GM19099 (cell line): ENCODE measurements around the gene SLC8A2.

Experiments used
- POLR2A ChIP-seq: IDR thresholded peaks from 3 replicates; pipeline ENCODE4 v1.6.1; 2011; ENCODE audit warnings: low read depth; ENCODE audit not compliant: insufficient read length; ENCODE audit errors: extremely low read depth

SLC8A2 gene

DNA sequence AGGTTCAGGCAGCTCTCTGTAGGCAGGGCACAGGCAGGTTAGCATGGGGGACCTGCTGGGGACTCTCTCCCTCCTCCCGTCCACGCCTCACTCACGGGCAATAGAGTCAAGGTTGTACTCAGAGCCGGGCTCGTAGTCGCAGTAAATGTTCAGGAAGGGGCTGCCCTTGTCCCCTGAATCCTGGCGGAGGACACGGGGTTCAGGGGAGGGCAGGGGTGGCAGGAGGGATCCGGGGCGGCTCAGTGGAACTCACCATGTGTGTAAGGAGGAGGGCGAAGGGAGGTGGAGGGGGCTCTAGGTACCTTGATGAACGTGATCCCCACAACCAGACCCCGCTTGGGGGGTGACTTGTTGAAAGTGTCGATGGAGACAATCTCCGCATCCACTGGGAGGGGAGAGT is 11.5 kb upstream of the SLC8A2 start:
- TF ChIP-seq POLR2A = no peak

DNA sequence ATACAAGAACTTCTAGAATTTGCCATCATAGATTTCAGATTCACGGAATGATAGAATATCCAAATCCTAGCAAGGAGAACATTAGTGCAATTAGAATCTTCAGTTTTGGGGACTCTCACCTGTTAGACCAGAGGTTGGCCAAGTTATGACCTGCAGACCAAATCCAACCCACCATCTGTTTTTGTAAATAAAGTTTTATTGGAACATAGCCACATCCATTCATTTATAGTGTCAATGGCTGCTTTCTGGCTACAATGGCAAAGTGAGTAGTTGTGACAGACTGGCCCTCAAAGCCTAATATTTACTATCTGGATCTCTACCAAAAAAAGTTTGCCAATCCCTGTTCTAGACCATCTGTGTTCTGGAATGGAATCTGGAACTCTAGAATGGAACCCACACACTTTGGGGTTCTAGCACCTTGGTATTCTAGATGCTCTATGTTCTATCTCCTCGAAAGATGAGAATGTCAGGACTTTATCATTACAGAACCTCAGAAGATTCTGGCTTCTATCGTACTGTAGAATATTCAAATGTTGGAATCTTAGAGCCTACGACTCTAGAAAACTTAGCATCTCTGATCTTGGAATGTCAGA is 9.9 kb upstream of the SLC8A2 start:
- TF ChIP-seq POLR2A = no peak

DNA sequence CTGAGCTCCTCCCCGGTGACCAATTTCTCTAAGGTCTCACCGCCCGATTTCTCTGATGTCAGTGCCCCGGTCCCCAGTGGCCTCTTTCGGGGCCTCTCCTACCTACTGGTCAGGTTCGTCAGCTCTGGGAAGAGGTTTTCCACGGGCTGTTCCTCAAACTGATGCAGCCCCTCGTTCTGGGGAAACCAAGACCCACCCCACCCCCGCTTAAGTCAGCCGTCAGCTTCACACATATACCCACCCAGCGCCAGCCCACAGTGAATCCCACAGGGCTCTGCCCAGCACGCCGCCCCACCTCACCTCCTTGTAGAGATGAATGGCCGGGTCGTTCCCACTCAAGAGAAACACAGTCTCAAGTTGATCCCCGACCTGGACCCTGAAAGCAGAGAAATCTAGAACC is 9.0 kb upstream of the SLC8A2 start:
- no peak for TF ChIP-seq POLR2A

DNA sequence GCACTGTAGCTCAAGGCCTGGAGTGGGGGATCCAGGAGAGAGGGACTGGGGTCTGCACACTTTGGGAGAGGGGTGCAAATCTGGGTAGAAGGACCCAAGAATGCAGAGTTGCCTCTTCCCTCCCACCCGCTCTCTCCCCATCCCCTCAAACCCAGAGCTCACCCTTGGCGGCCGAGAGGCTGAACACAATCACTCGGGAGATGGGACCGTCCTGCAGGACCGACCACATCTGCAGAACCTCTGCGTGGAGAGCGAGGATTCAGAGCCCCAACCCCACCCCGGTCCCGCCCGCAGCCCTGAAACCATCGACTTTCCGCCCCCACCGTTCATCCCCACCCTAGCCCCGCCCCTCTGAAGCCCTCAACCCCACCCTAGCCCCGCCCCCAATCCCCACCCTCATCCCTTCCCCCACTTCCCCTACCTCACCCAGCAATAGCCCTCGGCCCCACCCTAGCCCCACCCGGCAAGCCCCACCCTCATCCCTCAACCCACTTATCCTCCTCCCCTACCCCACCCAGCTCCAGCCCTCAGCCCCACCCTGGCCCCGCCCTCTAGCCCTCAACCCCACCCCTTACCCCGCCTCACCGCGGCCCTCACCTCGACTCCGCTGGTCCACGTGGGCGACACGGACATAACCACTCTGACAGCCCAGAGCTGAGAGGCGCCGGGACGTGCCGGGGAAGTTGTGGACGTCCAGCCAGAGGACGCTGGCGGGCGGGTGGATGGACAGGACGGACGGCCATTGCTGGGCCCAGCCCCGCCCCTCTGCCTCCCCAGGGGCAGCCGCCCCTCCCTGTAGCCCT is 8.2 kb upstream of the SLC8A2 start:
- TF ChIP-seq POLR2A = no peak

DNA sequence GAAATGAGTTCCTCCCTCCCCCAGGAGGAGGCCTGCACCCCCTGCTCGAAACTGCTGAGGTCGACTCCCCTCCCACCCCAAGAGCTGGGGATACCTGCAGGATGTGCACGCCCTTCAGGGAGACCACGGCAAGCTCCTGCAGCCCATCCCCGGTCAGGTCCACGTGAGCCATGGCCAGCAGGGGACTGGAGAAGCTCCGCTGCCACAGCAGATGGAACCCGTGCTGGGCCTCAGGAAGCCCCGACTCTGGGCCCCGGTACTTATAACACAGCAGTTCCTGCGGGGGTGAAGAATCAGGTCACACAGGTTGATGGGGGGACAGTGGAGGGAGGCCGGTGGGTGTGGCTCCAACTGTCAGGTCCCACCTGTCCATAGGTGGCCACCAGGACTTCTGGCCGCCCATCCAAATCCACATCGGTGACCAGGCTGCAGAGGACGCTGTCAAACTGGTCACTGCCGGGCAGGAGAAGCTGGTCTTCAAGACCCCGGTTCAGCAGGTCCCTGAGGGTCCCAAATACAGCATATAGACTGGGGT is 4.8 kb upstream of the SLC8A2 start:
- no peak for TF ChIP-seq POLR2A

DNA sequence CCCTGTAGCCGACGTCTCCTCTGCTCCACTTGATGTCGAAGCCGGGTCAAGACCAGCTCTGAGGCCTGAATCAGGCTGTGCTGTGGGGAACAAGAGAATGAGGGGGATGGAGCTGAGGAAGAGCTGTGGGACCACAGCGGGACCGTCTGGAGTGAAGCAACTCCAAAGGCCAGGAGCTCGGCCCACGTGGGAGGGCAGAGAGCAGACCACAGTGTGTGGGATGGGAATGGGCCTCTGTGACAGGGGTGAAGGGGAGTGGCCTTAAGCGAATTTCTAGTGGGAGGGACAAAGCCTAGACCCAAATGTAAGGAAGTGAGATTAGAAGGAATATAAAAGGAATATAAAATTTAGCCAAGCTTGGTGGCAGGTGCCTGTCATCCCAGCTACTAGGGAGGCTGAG is 3.8 kb upstream of the SLC8A2 start:
- TF ChIP-seq POLR2A = no peak

DNA sequence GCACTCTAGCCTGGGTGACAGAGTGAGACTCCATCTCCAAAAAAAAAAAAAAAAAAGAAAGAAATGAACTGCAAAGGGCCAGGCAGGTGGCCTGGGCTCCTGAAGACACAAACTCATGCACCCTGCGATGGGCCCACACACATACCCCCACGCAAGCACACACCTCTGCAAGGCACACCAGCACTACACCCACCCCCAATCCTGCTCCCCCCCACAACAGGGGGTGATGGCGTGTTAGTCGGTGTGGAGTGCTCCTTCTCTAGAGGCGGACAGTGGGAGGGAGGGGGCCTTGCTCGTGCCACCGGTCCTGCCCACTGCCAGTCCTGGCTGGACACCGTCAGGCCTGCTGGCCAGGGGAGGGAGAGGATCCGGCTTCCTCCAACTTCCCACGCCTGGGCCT is 1.6 kb upstream of the SLC8A2 start:
- TF ChIP-seq POLR2A = no peak

DNA sequence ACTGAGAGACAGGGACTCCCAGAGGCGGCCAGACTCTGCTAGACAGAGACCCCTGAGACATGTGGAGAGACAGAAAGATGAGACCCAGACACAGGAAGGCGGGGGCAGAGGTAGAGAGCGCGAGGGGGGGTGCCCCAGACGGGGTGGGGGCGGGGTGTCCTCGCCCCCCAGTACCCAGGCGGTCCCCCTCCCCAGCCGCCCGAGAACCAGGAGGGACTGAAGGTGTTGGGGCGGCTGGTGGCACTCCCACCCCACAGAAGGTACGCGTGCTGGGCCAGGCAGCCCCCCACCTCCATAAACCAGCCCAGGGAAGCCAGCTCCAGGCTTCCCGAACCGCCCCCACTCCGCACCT is 336 bp downstream of the SLC8A2 start:
- no peak for TF ChIP-seq POLR2A

DNA sequence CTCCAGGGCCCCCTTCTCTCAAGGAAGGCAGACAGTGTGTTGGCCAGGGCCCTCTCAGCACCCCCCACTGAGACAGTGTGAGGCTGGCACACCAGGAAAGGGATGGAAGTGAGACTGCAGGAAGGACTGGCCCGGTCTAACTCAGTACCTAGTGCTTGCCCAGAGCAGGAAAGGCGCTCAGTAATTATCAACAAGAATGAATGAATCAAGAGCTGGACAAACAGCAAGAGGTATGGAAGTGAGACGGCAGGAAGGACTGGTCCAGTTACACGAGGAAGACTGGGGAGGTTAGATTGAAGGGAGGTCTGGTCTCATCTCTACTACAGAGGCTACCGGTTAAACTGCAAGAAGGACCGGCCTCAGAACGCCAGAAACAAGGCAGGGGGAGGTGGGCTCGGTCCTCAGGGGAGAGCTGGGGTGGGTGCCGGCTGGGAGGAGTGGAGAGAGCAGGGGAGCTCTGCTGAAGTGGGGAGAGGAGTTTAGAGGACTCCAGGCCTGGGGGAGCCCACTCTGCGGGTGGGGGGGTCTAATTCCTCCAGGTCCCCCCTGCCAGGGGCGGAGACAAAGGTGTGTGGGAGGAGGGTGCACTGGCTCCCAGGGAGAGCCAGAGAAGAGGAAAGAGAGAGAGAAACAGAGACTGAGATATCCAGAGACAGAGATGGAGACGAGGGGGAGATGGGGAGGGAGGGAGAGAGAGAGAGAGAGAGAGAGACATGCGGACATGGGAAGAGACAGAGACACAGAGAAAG is 1.1 kb downstream of the SLC8A2 start:
- TF ChIP-seq POLR2A = no peak

DNA sequence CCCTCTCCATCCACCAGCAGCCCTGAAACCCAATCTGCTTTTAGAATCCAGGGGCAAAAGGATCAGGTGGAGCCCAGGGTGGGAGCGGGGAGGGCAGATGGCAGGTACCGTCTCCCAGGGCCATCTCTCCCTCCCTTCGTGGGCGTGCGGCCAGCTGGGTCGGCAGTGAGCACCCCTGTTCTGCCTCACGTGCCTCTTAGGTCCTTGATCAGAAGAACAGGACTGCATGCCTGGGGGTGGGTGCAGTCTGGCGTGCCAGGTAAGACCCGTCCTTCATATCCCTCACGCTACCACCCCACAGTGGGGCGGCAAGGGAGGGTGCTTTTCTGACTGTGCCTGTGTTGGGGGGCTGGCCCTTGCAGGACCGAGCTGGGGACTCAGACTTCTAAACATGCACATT is 2.0 kb downstream of the SLC8A2 start:
- no peak for TF ChIP-seq POLR2A

DNA sequence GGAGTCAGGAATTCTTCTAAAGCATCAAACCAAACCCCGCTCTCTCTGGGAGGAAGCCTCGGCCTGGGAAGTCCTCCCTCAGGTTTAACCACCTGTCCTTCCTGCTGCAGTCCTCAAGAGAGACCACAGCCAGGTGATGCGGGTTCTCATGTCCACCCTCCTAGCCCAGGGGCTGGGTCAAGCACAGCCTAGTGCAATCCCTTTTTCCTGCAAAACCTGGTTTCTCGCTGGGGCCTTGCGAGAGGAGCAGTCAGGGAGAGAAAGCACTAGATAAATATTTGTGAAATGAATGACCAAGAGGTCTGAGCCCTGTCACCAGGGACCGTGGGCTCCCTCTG is 2.4 kb downstream of the SLC8A2 start:
- no peak for TF ChIP-seq POLR2A

DNA sequence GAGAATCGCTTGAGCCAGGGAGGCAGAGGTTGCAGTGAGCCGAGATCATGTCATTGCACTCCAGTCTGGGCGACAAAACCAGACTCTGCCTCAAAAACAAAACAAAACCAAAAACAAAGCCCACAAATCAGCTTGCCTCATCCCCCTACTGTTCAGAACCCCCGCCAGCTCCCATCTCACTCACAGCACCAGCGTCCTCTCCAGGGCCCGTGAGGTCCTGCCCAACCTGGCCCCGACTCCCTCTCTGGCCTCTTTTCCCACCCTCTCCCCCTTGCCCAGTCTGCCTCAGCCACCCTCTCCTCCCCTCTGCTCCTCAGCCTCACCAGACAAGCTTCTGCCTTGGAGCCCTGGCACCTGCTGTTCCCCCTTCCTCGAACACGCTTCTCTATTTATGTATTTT is 3.8 kb downstream of the SLC8A2 start:
- TF ChIP-seq POLR2A = no peak

DNA sequence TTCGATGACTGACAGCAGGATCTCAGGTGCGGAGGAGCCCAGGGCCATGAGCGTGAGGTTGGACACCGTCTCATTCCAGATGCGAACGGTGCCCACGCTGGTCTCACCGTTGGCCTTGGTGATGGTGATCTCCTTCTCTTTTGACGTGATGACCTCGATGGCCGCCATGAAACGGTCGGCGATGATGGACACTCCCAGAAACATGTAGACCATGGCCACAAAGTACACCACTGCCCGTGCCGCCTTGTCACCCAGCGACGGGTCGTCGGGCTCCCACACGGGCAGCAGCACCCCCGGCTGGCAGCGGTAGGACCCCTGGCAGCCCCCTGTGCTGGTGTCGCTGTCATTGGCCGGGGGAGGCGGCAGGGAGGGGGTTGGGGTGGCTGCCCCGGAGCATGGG is 5.7 kb downstream of the SLC8A2 start:
- no peak for TF ChIP-seq POLR2A

DNA sequence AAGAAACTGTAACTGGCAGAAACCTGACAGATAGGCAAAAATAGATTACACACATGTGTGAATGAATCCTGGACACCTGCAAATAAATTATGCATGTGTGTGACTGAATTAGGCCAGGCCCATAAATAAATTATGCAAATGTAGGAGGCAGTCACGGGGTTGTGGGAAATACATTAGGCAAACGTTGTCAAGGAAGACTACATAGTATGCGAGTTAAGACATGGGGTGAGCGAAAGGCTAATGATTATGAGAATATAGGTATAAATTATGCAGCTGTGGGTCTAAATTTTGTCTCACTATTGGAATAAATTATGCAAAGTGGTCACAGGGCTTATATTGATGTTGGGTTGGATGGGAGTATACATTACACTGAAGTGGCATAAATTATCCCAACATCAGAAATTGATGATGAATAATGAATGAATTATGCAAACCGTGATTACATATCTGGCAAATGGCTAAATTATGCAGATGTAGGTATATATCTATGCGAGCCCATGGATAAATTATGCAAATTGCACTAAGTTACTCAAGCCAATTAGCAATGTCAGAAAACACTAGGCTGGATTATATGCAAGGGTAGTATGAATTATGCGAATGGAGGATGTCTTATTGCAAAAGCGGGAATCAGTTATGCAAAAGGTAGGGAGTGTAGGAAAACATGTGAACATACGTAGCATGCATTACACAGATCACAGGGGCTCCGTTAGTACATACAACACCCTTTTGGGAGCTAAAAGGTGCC is 6.8 kb downstream of the SLC8A2 start:
- TF ChIP-seq POLR2A = no peak

DNA sequence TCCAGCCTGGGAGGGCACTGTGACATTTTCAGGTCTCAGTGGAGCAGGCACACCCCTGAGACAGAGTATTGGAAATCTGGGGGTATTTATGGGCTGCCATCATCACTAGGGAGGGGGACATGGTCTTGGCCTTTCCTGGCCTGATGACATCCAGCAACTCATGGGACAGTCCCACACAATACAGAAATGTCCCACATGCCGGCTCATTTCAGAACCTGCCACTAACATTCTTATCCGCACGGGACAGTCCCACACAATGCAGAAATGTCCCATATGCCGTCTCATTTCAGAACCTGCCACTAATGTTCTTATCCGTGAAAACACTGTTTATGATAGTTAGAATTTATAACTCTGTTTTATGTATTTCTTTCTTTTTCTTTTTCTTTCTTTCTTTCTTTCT is 9.8 kb downstream of the SLC8A2 start:
- TF ChIP-seq POLR2A = no peak
